ENCODE measurements around the gene STPG3. TPM values are rescaled to one million over a fixed set of nuclear protein-coding genes. Genes with fewer than 3 reads are reported as not detected.

Gene STPG3
- total and polyA plus RNA-seq, 2 of the 13 experiments (the other 11 are each of a cell fraction or from before 2014, with no cell fraction given) = not detected

DNA sequence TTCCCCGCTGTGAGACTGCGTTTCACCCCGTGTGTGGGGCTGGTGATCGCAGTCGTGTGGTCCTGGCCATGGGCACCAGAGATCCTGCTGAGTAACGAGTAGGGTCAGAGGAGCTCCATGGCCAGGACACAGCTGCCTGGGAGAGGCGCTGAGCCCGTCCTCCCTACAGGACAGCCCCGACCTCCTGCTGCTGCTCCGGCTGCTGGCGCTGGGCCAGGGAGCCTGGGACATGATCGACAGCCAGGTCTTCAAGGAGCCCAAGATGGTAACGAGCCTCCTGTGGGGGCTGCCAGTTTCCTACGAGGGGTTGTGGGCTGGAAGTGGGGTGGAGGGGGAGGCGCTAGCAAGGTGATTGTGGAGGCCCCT, 15.1 kb downstream of the STPG3 start:
- no TSS peak for BruUV-seq (replicated peaks)
- 100% methylated on average over 6 of the region's 15 CpGs for WGBS (ENCODE audit: low lambda C conversion rate)
- in situ Hi-C loops (cut with HindIII; ENCODE audit: extremely low pct_ligation_motif_present, low pct_unique_long_range_greater_than_20kb) (no loop called here), intact Hi-C loops (cut with micrococcal nuclease; ENCODE audit: unreplicated experiment) (no loop called here)
- Histone ChIP-seq H2AFZ (ENCODE audit: low read length) (no peak overlapping the region), H3K27me3 (ENCODE audit: control insufficient read depth in 1 of 2, insufficient read depth in 2 of 2, low read length in 2 of 2) (no peaks in the 10 kb centered on the region), H3K4me3 (replicated peaks in 1 of 3; ENCODE audit: insufficient read depth in 1 of 3, low read depth in 2 of 3, low read length in 3 of 3) (no peak overlapping the region), H3K27ac (ENCODE audit: extremely low read length, insufficient read depth, low read length) (no peak overlapping the region), H3K4me2 (ENCODE audit: low read depth, low read length) (no peak overlapping the region), H4K20me1 (ENCODE audit: insufficient read depth, low read length) (no peaks in the 10 kb centered on the region; the same call in 1 of the 2 replicates), H3K36me3 (replicated peaks in 1 of 2; ENCODE audit: control insufficient read depth in 1 of 2, insufficient read depth in 2 of 2, low read length in 2 of 2) (peaks cover 13 to 27% of the 10 kb centered on the region in 2 experiments; a peak in 4 of 5 replicates), H3K4me1 (ENCODE audit: insufficient read depth, low read length) (peaks cover 19% of the 10 kb centered on the region), H3K9ac (ENCODE audit: insufficient read depth, low read depth, low read length) (no peak overlapping the region), H3K9me3 (ENCODE audit: low read length) (no peaks in the 10 kb centered on the region), H3K79me2 (ENCODE audit: insufficient read depth, low read length) (no peaks in the 10 kb centered on the region)
- ChIA-PET POLR2A (no interaction called here), CTCF (ENCODE audit: low intra/inter-chr PET ratio, low total read pairs) (no interaction called here)
- DNase-seq (ENCODE audit: low spot score) = no peak
- FAIRE-seq = no peak
- TF ChIP-seq RBFOX2 (IDR thresholded peaks at IDR 0.05; ENCODE audit: low read depth, low read length) (0 out of 2 replicates have a peak, but pooled peaks have one; percentile 27), REPIN1 (CRISPR knock-in tag; IDR thresholded peaks at IDR 0.05; ENCODE audit: borderline replicate concordance, low read depth) (no peak), IRF2 (CRISPR knock-in tag; IDR thresholded peaks at IDR 0.05) (no peak), ZNF75D (CRISPR knock-in tag; IDR thresholded peaks at IDR 0.05; ENCODE audit: borderline replicate concordance) (no peak)
- no peak; the same call in 2 of the 3 replicates for ATAC-seq

DNA sequence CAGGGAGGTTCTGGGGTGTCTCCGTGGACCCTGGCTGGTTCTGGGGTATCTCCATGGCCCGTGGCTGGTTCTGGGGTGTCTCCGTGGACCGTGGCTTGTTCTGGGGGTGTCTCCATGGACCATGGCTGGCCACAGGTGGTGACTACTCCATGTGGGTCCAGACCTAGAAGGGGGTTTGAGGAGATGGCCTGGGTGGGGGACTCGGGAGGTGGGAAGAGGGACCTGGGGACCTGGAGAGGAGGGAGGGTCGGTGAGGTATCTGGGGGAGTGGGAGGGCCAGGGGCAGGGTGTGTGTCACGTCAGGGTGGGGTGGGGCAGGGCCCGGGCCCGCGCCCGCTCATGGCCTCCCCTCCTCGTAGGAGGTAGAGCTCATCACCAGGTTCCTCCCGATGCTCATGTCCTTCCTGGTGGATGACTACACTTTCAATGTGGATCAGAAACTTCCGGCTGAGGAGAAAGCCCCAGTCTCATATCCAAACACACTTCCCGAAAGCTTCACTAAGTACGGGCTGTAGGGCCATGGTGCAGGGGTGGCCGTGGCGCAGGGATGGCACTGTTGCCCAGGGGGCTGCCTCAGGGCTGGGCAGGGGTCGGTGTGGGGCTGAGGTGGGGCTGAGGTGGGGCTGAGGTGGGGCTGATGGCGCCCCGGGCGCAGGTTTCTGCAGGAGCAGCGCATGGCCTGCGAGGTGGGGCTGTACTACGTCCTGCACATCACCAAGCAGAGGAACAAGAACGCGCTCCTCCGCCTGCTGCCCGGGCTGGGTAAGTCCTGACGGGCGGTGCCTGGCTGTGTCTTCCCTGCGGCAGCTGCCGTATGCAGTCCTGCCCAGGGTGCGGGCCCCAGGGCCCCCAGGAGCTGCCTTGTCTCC, 15.7 kb downstream of the STPG3 start:
- H4K20me1 ChIP-seq (ENCODE audit: insufficient read depth, low read length) = no peaks in the 10 kb centered on the region; the same call in 1 of the 2 replicates
- H3K4me3 ChIP-seq (replicated peaks in 1 of 3; ENCODE audit: insufficient read depth in 1 of 3, low read depth in 2 of 3, low read length in 3 of 3) = no peak overlapping the region
- FAIRE-seq (no peak), DNase-seq (ENCODE audit: low spot score) (no peak), ATAC-seq (no peak)
- in situ Hi-C loops (cut with HindIII; ENCODE audit: extremely low pct_ligation_motif_present, low pct_unique_long_range_greater_than_20kb) = no loop called here
- no peaks in the 10 kb centered on the region for H3K9me3 ChIP-seq (ENCODE audit: low read length)
- no peaks in the 10 kb centered on the region for H3K27me3 ChIP-seq (ENCODE audit: control insufficient read depth in 1 of 2, insufficient read depth in 2 of 2, low read length in 2 of 2)
- H3K4me2 ChIP-seq (ENCODE audit: low read depth, low read length) = no peak overlapping the region
- 94% methylated on average over 17 of the region's 34 CpGs for WGBS (ENCODE audit: low lambda C conversion rate)
- no TSS peak for BruUV-seq (replicated peaks)
- H2AFZ ChIP-seq (ENCODE audit: low read length) = no peak overlapping the region
- H3K9ac ChIP-seq (ENCODE audit: insufficient read depth, low read depth, low read length) = no peak overlapping the region
- CTCF ChIA-PET (ENCODE audit: low intra/inter-chr PET ratio, low total read pairs) = no interaction called here
- no peak overlapping the region for H3K27ac ChIP-seq (ENCODE audit: extremely low read length, insufficient read depth, low read length)
- intact Hi-C loops (cut with micrococcal nuclease; ENCODE audit: unreplicated experiment) = no loop called here
- no peaks in the 10 kb centered on the region for H3K79me2 ChIP-seq (ENCODE audit: insufficient read depth, low read length)
- H3K36me3 ChIP-seq (replicated peaks in 1 of 2; ENCODE audit: control insufficient read depth in 1 of 2, insufficient read depth in 2 of 2, low read length in 2 of 2) = peaks cover 13 to 29% of the 10 kb centered on the region in 2 experiments; a peak in 4 of 5 replicates
- peaks cover 19% of the 10 kb centered on the region for H3K4me1 ChIP-seq (ENCODE audit: insufficient read depth, low read length)
- POLR2A ChIA-PET = interaction anchor here (2.5 to 3.4 kb wide), 2 partner anchors 10 to 26 kb away, joined by 11 read pairs; partner anchors contain the start of genes TOR4A and TUBB4B
- TF ChIP-seq AGO2 (optimal IDR thresholded peaks at IDR 0.05; ENCODE audit: low read depth, low read length) (peak; percentile 18), HDAC1 (CRISPR knock-in tag; IDR thresholded peaks at IDR 0.05) (no peak), IRX3 (CRISPR knock-in tag; IDR thresholded peaks at IDR 0.05; ENCODE audit: borderline replicate concordance, low read depth) (no peak), RBFOX2 (IDR thresholded peaks at IDR 0.05; ENCODE audit: low read depth, low read length) (peak; percentile 49; the same call in 1 of the 2 replicates)

All from HepG2 (cell line).